GM21390 (cell line): ENCODE data around the gene CNPY3.

ENCODE experiments used
- ATAC-seq: cut with Tn5 transposase; IDR thresholded peaks from one replicate; pipeline ENCODE4 v1.9.1; 2021; ENCODE audit not compliant: unreplicated experiment

CNPY3 gene

DNA sequence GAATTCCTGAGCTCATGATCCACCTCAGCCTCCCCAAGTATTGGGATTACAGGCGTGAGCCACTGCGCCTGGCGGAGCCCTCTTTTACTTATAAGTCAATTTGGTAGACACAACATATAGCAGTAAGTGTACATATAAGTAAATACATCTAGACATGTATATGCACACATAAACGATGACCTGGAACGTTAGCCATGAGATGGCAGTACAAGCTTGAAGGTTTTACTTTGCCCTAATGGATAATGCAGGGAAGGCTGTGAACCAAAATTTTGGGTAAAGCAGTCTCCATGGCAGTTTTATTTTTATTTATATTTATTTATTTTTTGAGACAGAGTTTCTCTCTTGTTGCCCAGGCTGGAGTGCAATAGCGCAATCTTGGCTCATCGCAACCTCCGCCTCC, 28.8 kb downstream of the CNPY3 start:
- no peak for ATAC-seq

DNA sequence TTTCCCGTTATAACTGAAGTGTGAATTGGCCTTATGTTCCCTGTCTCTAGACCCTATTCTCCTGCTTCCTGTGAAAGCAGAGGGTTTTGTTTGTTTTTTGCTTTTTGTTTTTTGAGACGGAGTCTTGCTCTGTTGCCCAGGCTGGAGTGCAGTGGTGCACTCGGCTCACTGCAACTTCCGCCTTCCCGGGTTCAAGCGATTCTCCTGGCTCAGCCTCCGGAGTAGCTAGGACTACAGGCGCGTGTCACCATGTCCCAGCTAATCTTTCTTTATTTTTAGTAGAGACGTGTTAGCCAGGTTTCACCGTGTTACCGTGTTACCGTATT, 30.6 kb downstream of the CNPY3 start:
- no peak for ATAC-seq

DNA sequence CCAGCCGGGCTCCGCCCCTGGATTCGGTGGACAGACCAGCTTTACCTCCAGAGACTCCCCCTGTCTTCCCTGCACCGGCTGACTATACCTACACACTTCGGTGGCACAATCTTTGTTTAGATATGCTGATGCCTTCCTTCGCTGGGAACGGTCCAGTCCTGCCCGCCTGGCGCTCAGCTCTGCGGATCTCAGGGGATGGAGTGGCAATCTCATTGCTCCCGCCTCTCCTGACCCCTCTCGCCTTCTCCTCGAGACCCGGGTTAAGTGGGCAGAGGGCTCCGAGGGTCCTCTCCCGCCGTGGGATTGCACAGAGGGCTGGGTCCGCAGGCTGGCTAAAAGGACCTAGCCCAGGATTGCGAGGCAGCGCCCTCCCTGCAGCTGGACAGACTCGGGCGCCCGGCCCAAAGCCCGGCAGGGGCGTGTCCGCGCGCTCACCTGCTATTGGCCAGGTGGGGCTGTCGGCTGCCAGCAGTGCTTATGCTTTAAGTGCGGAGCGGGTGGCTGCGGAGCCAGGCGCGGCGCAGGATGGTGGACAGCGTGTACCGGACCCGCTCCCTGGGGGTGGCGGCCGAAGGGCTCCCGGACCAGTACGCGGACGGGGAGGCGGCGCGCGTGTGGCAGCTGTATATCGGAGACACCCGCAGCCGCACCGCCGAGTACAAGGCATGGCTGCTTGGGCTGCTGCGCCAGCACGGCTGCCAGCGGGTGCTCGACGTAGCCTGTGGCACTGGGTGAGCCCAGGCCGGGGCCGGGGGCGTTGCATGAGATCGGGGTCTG, 31.2 kb downstream of the CNPY3 start, which contains the start of gene GNMT:
Gene GNMT (plus strand): TSS at position 512 of the 777 bp plus-strand sequence. CDS start 14 bp downstream, at position 526.
- ATAC-seq = no peak

DNA sequence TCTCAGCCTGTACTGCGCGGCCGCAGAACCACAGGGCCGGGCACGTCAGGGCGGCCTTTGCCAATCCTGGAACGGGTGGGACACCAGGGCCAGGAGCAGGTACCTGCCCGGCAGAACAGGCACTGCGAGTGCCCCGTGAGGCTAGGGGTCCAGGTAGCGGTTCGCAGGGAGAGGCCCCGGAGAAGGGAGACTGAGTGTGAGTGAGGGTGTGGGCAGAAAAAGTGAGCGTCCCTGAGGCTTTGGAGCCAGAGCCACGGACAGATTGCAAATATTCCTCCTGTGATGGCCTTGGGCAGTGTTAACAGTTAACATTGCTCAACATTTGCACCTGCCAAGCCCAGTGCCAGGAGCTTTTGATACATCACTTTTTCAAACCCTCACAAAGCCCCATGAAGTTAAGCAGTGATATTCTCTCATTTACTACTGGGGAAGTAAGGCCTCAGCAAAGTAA, 31.8 kb downstream of the CNPY3 start:
- no peak for ATAC-seq

DNA sequence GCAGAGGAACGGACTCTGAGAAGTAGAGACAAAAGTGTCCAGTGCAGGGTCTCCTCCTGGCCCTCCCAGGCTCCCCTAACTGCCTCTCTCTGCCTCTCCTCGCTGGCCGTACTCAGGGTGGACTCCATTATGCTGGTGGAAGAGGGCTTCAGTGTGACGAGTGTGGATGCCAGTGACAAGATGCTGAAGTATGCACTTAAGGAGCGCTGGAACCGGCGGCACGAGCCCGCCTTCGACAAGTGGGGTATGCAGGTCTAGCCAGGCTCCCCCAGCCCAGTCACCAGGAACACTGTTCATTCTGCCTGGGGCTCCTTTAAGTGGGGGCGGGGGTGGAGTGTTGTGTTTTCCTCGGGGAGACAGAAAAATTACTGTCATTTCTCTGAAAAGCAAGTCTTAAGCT, 32.8 kb downstream of the CNPY3 start:
- ATAC-seq = no peak

DNA sequence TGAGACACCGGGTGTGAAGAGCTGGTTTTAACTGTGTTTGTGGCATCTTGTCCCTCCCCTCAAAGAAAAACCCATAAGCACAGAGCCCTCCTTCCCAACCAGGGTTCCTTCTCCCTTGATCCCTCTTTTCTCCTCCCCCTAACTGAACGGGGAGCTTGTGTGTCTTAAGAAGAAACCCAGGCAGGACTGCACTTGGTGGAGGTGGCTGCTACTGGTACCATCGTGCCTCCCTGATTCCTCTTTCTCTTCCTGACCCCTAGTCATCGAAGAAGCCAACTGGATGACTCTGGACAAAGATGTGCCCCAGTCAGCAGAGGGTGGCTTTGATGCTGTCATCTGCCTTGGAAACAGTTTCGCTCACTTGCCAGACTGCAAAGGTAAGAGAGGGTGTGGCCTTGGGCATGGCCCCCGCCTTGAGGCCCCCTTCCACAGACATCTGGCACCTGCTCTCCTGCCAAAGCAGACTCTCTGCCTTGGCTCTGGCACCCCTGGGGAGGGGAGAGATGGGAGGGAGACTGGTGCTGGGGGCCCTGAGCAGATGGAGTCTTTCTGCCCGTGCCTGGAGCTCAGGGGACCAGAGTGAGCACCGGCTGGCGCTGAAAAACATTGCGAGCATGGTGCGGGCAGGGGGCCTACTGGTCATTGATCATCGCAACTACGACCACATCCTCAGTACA, 33.4 kb downstream of the CNPY3 start:
- ATAC-seq = no peak

DNA sequence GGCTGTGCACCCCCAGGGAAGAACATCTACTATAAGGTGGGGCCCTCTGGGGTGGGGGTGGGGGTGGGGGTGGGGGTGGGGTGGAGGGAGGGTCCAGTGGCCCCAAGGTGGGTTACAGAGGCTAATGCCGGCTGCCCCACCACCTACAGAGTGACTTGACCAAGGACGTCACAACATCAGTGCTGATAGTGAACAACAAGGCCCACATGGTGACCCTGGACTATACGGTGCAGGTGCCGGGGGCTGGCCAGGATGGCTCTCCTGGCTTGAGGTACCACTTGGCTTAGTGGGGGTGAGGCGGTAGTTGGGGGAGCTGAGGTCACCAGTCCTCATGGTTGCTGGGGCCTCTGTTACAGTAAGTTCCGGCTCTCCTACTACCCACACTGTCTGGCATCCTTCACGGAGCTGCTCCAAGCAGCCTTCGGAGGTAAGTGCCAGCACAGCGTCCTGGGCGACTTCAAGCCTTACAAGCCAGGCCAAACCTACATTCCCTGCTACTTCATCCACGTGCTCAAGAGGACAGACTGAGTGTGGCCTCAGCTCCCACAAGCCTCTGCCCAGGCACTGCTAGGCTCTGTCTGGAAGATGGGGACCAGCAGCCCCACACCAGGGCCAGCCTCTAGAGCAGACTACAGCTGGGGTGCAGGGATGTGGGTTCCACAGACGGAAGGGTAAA, 34.0 kb downstream of the CNPY3 start:
- no peak for ATAC-seq

DNA sequence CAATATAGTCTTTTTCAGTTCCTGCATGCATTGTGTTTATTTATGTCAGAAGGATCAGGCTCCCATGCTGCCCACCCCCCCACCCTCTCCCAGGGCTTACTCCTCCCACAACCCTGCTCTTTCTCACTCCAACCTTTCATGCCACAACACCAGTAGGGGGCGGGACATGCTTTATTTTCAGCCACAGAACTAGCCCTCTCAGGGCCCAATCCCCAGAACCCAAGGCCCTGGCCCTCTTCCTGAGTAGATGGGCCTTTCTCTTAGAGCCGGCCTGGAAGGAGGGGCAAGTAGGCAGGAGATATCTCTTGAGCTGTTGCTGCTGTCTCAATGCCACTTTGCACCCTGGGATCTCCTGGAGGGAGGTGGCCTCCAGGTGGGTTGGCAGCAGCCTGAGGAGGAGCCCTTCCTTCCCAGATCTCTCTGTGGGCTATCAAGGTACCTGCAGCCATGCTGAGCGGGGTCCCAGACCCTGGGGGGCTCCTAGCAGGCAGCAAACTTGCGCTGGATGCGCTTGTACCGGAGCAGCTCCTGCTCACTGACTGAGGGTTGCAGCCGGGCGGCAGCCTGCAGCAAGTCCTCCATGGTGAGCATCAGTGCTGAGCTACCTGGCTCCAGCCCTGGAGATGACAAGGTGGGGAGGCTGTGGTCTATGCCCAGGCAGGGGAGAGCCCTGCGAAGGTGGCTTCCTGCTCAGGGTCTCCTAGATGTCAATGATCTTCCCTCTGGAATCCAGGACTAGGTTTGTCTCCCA, 34.8 kb downstream of the CNPY3 start:
- ATAC-seq = no peak

DNA sequence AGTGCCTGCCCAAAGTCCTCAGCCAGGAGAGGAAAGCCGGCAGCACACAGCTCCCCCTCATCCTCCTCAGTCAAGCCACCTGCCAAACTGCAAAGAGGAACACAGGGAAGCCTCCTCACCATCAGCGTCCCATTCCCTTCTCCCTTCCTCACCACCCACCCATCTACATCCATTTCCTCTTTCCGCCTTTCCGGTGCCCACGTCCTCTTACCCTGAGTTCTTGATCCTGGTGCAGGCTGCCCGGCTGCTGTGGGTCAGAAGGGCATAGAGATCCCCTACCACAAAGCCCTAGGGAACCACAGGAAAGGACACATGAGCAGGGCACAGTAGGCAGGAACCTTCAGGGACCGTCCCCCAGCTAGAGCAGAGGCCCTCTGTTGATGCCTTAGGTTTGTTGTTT, 37.3 kb downstream of the CNPY3 start:
- ATAC-seq = no peak

DNA sequence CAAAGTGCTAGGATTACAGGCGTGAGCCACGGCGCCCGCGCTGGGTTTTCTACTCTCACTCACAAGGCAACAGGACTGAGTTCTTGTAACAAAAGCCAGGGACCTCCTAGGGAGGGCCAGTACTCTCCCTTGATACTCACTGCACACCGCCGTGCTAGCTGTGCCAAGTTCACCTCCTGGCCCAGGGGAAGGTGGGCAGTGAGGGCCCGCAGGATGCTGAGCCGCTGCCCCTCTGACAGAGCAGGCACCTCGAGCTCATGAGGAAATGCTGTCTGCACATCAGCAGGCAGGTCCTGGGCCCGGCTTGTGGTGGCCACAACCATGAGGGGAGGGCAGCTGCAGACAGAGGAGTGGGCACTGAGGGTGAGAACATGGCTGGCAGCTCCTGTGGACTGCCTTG, 37.9 kb downstream of the CNPY3 start:
- no peak for ATAC-seq

DNA sequence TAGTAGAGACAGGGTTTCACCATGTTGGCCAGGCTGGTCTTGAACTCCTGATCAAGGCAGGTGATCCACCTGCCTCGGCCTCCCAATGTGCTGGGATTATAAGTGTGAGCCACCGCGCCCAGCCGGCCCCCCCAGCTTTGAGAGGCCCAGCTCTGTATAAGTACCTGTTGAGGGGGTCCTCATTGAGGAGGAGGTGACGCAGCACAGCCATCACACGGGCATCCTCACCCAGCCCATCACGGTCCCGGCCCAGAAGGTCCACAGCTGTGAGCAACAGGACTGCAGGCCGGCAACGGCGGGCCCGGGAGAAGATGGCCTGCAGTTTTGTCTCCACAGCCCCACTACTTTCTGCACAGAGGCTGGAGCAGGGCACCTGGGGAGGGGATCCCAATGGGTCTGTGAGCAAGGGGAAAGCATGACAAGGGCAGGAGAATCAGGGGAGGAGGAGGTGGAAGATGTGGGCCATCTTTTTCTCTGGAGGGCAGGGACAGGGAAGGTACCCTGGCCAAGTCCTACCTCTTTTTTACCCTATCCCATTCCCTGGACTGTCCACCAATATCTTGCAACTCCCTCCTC, 38.9 kb downstream of the CNPY3 start:
- ATAC-seq = no peak

DNA sequence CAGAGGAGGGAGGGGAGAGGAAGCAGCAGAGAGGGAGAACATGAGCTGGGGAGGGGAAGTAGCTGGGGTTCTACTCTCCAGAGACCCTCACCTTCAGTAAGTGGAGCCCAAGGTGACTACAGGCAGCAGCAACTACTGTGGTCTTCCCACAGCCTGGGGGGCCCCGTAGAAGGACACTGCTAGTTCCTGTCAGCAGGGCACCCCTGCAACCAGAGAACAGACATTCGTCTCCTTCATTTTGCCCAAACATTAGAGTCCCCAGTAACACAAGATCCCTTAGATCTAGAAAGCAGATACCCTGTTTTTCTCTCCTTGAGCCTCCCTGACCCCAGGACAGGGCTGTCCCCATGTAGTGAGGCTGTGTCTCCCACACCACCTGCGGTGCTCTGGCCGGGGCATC, 39.5 kb downstream of the CNPY3 start:
- ATAC-seq = no peak

DNA sequence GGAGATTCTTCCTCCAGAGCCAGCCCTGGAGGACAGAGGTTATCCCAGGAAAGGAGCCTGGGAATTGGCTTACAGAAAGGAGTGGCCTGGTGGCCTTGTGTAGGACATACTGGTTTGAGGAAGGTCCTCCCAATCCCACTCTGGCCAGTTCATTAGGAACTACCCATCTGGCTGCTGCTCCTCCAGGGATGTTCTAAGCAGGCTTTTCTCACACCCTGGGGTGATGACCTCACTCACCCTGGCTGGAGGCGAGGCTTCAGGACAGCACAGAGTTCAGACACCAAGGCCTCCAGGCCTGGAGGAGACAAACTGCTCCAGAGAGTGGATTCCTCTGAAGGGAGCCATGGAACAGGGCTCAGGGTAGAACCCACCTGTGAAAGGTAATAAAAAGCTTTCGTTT, 40.2 kb downstream of the CNPY3 start:
- ATAC-seq = no peak

DNA sequence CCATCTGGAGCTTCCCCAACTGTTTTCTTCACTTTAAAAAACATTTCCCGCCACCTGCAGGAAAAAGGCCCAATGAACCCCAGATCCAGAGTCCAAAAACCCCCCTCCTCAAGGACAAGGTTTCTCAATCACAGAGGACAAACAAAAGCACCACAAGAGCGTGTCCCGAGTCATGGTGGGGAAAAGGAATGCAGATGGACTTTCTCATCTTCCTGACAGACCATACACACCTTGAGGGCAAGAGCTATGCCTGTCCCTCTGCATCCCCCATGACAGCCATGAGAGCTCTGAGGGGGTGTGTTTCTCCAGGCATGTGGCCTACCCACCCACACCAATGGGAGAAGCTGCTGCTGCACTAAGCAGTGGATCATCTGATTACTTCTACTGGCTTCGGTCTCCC, 40.7 kb downstream of the CNPY3 start:
- no peak for ATAC-seq

DNA sequence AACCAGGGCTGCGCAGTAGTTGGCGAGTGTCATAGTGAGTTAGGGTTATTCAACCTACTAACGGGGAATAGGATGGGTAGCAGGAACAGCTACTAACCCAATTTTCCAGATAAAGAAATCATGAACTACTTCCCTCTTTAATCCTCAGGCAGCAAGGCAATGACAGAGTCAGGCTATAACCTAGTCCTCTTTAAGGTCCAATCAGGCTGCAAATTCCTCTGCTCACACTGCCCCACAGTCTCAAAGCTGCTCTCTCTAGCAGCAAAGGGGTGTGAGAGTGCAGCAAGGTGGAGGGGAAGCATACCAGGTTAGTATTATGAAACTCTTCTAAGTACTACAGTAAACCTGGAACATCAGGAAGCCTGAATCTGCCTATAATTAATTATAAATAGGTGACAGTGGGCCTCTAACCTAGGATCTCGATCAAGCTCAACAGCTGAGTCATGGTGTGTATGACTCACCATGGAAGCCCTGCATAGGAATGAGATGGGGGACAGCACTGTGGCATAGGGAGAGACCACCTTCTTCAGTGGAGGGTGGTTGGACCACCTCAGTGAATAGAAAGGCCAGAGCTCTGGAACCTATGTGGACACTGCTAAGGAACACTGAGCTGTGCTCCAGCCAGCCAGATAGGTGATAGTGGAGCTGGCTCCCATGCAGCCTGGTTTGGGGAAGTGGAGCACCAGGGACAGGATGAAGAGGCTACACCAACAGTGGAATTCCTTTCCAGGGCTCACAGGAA, 41.8 kb downstream of the CNPY3 start:
- ATAC-seq = no peak

DNA sequence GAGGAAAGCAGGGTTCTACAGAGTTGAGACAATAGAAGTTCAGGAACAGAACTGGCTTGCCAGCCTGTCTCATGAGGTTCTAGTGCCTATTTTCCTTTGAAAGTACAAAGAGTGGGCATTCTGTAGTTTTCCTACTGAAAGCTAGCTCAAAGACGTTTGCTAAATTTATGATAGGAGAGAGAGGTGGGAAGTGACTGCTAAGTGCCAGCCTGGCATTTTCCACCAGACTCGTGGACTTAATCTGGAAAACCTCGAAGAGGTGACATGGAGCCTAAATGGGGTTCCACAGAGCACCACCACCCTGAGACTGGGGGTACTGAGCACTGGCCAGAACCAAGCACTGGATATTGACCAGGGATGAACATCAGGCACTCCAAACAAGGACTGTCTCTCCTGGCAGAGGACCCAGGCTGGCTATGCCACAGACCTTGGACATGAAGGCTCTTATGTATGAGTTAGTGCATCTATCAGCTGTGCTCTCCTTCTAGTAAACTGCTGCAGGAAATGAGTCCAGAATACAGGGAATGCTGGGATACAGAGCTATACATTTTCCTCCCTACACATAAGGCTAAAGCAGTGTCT, 42.6 kb downstream of the CNPY3 start:
- ATAC-seq = no peak

DNA sequence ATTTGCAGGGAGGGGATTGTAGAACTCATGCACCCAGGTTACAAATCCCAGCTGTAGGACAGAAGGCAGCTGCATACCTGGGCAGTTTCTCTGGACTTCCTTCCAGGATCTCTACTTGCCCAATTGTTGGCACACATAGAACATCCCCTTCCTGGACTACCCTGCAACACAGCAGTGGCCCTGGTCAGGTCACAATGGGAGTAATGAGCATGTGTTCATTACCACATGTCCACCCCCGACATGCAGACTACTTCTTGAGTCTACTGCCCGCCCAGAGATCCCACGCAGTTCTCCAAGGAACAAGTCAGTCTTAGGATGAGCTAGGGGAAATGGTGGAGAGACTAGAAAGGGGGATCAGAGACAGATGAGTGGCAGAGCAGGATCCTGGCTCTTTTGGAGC, 44.6 kb downstream of the CNPY3 start:
- ATAC-seq = no peak

DNA sequence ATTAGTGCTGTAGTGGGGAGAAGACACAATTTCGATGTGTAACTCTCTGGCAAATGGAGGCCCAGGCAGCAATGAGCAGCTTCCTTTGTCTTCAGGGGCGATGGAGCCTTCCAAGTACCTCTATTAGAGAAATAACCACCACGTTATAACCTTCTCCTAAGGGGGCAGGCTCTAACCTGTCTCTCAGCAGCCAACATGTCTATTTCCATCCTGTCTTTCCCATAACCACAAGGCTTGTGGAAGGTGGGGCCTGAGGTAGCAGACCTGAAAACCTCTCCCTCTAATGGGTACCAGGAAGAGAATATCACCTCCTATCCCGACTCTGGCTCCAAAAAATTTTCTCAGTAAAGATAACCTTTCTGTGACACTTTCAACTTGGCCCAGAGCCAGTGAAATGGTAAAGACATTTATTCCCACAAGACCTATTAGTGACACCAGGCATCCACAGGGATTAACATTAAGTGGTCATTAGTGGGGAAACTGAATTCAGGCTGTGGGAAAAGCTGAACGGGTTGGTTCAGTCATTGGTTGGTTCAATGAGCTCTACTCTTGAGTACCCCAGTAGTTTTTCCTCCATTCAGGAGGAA, 45.7 kb downstream of the CNPY3 start:
- ATAC-seq = no peak

DNA sequence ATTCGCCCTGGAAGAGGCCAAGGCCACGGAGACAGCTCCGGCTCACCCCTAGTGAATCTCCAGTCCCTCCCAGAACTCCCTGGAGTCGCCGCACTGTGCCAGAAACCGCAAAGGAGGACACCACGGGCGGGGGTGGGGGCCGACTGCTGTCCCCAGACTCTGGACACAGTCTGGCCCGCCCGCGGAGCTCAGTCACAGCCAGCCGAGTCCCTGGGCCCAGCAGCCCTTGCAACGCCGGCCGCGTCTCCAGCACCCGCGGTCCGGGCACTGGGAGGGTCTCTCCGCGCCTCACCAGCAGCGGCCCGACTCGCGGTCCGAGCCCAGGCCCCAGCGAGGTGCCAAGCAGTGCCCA, 49.2 kb downstream of the CNPY3 start:
- ATAC-seq = no peak
